DOHH2 (cell line): Measurements from ENCODE around the gene HYDIN.

Experiments used
- EZH2phosphoT487 ChIP-seq: fragments of 200-600 bp; sonication (generic); IDR thresholded peaks from 2 replicates; pipeline ENCODE4 v1.6.1; 2017; ENCODE audit warnings: borderline replicate concordance, mild to moderate bottlenecking, antibody characterized with exemption, low read length, moderate library complexity, mixed read lengths
- TF ChIP-seq, protein P1 (sequence below): fragments of 200-600 bp; sonication (generic); IDR thresholded peaks from one replicate; pipeline ENCODE4 v1.5.1; 2014; ENCODE audit warnings: antibody characterized with exemption, mild to moderate bottlenecking, low read depth, low read length; ENCODE audit not compliant: poor library complexity, severe bottlenecking

DNA sequence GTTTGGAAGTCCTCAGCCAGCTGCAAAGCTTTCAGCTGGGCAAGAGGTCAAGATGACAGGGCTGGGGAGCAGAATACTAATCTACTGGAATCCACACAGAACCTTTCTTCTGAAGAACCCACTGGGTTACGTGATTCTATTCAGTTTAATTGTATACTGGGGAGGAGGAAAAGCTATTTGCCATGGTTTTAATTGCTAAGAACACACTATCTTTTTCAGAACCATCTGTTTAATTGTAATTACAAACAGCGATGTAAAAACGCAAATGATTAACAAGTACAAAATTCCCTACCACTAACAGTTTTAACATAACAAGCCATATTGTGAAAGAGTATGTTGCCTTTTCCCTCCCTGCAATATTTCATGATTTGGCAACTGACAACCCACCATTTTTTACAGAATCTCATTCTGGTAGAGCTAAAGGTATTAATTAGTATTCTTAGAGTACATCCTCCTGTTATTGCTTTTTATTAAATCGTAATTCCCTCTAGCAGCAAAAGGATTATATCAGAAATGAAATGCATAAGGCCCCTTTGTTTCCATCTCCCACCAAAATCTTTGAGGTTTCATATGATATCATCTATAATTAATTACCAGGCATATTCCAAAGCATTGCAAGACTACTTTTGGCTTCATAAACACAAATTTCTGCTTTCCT lies 12.1 kb downstream of the HYDIN start:
- TF ChIP-seq, protein P1, sequence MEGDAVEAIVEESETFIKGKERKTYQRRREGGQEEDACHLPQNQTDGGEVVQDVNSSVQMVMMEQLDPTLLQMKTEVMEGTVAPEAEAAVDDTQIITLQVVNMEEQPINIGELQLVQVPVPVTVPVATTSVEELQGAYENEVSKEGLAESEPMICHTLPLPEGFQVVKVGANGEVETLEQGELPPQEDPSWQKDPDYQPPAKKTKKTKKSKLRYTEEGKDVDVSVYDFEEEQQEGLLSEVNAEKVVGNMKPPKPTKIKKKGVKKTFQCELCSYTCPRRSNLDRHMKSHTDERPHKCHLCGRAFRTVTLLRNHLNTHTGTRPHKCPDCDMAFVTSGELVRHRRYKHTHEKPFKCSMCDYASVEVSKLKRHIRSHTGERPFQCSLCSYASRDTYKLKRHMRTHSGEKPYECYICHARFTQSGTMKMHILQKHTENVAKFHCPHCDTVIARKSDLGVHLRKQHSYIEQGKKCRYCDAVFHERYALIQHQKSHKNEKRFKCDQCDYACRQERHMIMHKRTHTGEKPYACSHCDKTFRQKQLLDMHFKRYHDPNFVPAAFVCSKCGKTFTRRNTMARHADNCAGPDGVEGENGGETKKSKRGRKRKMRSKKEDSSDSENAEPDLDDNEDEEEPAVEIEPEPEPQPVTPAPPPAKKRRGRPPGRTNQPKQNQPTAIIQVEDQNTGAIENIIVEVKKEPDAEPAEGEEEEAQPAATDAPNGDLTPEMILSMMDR: no peak
- no peak for TF ChIP-seq EZH2phosphoT487
